Measurements from ENCODE around the gene KATNB1.

GRCh38 chr16:57740423-57741071 is 5.0 kb downstream of the KATNB1 start:
- TF ChIP-seq IRF2 (CRISPR knock-in tag; IDR thresholded peaks at IDR 0.05; ENCODE audit: borderline replicate concordance, low read depth) (no peak), CTCF (IDR thresholded peaks at IDR 0.05) (no peak)
